Karpas-422 (cell line): Measurements from ENCODE around the gene RAD51AP1. TPM values are rescaled to one million over a fixed set of nuclear protein-coding genes. Genes with fewer than 3 reads are reported as not detected.

ENCODE experiments used
- DNase-seq: peaks from one replicate; pipeline ENCODE4 v3.0.0-alpha.2; 2015
- H2AFZ ChIP-seq: fragments of 200-600 bp; sonication (generic); 2 replicates; pipeline ENCODE4 v1.6.1; 2014; ENCODE audit warnings: antibody characterized with exemption, low read length, mixed read lengths
- H3K27ac ChIP-seq: fragments of 200-600 bp; sonication (generic); 2 replicates; pipeline ENCODE4 v1.5.1; 2014; ENCODE audit warnings: mild to moderate bottlenecking, low read length, moderate library complexity
- H3K27me3 ChIP-seq: fragments of 200-600 bp; sonication (generic); 2 replicates; pipeline ENCODE4 v1.6.1; 2014; ENCODE audit warnings: low read length, mixed read lengths
- H3K36me3 ChIP-seq: fragments of 200-600 bp; sonication (generic); 2 replicates; pipeline ENCODE4 v1.6.1; 2014; ENCODE audit warnings: low read length, mixed read lengths; ENCODE audit not compliant: insufficient read depth
- H3K4me1 ChIP-seq: fragments of 200-600 bp; sonication (generic); 2 replicates; pipeline ENCODE4 v1.6.1; 2014; ENCODE audit warnings: mild to moderate bottlenecking, low read length, mixed read lengths
- H3K4me2 ChIP-seq: fragments of 200-600 bp; sonication (generic); 2 replicates; pipeline ENCODE4 v1.6.1; 2014; ENCODE audit warnings: low read length, low read depth, mild to moderate bottlenecking; ENCODE audit not compliant: poor library complexity, severe bottlenecking
- H3K4me3 ChIP-seq: fragments of 200-600 bp; sonication (generic); 2 replicates; pipeline ENCODE4 v1.5.1; 2014; ENCODE audit warnings: mild to moderate bottlenecking, antibody characterized with exemption, low read length, mixed read lengths
- H3K79me2 ChIP-seq: fragments of 200-600 bp; sonication (generic); 2 replicates; pipeline ENCODE4 v1.6.1; 2014; ENCODE audit warnings: mild to moderate bottlenecking, low read length, mixed read lengths
- H3K9ac ChIP-seq: fragments of 200-600 bp; sonication (generic); 2 replicates; pipeline ENCODE4 v1.6.0; 2014; ENCODE audit warnings: low read length
- H3K9me2 ChIP-seq: fragments of 200-600 bp; sonication (generic), shearing (Covaris generic); replicated peaks from 2 replicates; pipeline ENCODE4 v1.6.0; 2014; ENCODE audit warnings: mild to moderate bottlenecking, low read length, moderate library complexity; ENCODE audit not compliant: insufficient read depth
- H3K9me3 ChIP-seq: fragments of 300-700, 200-600 bp; sonication (generic); 2 replicates; pipeline ENCODE4 v1.6.1; 2014; ENCODE audit warnings: low read length, mixed read lengths
- H4K20me1 ChIP-seq: fragments of 200-600 bp; sonication (generic); 2 replicates; pipeline ENCODE4 v1.6.1; 2014; ENCODE audit warnings: mild to moderate bottlenecking, antibody characterized with exemption, low read length, low read depth; ENCODE audit not compliant: insufficient read depth
- total RNA-seq: library from RNA; depleted of rRNA; stranded (reverse); fragments of >200 nt; shearing (Covaris generic); gene quantifications from 2 replicates; pipeline ENCODE4 v1.2.3, GENCODE V29; 2014; ENCODE audit warnings: low replicate concordance

The RAD51AP1 gene
- total RNA-seq, 1 experiment from 2014 or later, result 39.2 TPM

- Histone ChIP-seq H3K9ac (no peak overlapping the region), H3K9me3 (no peaks in the 10 kb centered on the region), H2AFZ (no peak overlapping the region), H3K79me2 (0 out of 2 replicates have a peak, but pooled peaks cover 2% of the 10 kb centered on the region), H3K36me3 (peaks cover 56% of the 10 kb centered on the region), H4K20me1 (no peaks in the 10 kb centered on the region), H3K4me3 (no peak overlapping the region), H3K27me3 (no peaks in the 10 kb centered on the region), H3K4me2 (no peak overlapping the region), H3K4me1 (no peaks in the 10 kb centered on the region), H3K9me2 (no peaks in the 10 kb centered on the region), H3K27ac (no peak overlapping the region)
- DNase-seq, result no peak
Observed at GRCh38 chr12:4555804-4556203, 17.1 kb downstream of the RAD51AP1 start.

- DNase-seq, result no peak
- Histone ChIP-seq H2AFZ (no peak overlapping the region), H3K27me3 (no peaks in the 10 kb centered on the region), H3K4me1 (no peaks in the 10 kb centered on the region), H3K9me3 (no peaks in the 10 kb centered on the region), H3K9ac (no peak overlapping the region), H3K79me2 (no peaks in the 10 kb centered on the region), H3K9me2 (no peaks in the 10 kb centered on the region), H3K27ac (no peak overlapping the region), H4K20me1 (no peaks in the 10 kb centered on the region), H3K4me2 (no peak overlapping the region), H3K4me3 (no peak overlapping the region), H3K36me3 (peaks cover 56% of the 10 kb centered on the region; the same call in 1 of the 2 replicates)
Observed at GRCh38 chr12:4556735-4557530, 18.2 kb downstream of the RAD51AP1 start.

- Histone ChIP-seq H3K9ac (no peak overlapping the region), H3K9me3 (no peaks in the 10 kb centered on the region), H3K36me3 (peaks cover 51% of the 10 kb centered on the region; the same call in 1 of the 2 replicates), H3K4me3 (no peak overlapping the region), H3K27me3 (no peaks in the 10 kb centered on the region), H3K4me2 (no peak overlapping the region), H3K79me2 (no peaks in the 10 kb centered on the region), H3K27ac (no peak overlapping the region), H2AFZ (no peak overlapping the region), H3K9me2 (no peaks in the 10 kb centered on the region), H3K4me1 (no peaks in the 10 kb centered on the region), H4K20me1 (no peaks in the 10 kb centered on the region)
- no peak for DNase-seq
Observed at GRCh38 chr12:4557586-4557985, 18.9 kb downstream of the RAD51AP1 start.

- Histone ChIP-seq H3K27ac (no peak overlapping the region; the same call in 1 of the 2 replicates), H3K4me3 (no peak overlapping the region), H2AFZ (no peak overlapping the region), H3K9ac (no peak overlapping the region), H4K20me1 (no peaks in the 10 kb centered on the region; the same call in 1 of the 2 replicates), H3K4me2 (no peak overlapping the region), H3K9me3 (no peaks in the 10 kb centered on the region), H3K79me2 (no peaks in the 10 kb centered on the region), H3K36me3 (peaks cover 45% of the 10 kb centered on the region; the same call in 1 of the 2 replicates), H3K27me3 (no peaks in the 10 kb centered on the region), H3K9me2 (no peaks in the 10 kb centered on the region), H3K4me1 (no peaks in the 10 kb centered on the region)
- DNase-seq, result no peak
Observed at GRCh38 chr12:4558171-4558570, 19.5 kb downstream of the RAD51AP1 start.

- no peaks in the 10 kb centered on the region for H3K79me2 ChIP-seq
- H3K4me1 ChIP-seq, result peaks cover 28% of the 10 kb centered on the region
- H3K36me3 ChIP-seq, result peaks cover 25% of the 10 kb centered on the region; the same call in 1 of the 2 replicates
- H3K4me3 ChIP-seq, result no peak within 1 kb of the TSS
- no peaks in the 10 kb centered on the region for H3K27me3 ChIP-seq
- H3K9ac ChIP-seq, result no peak within 1 kb of the TSS
- no peak within 1 kb of the TSS for H3K27ac ChIP-seq
- H3K9me2 ChIP-seq, result no peaks in the 10 kb centered on the region
- no peak within 1 kb of the TSS for H3K4me2 ChIP-seq
- H3K9me3 ChIP-seq, result no peaks in the 10 kb centered on the region
- H2AFZ ChIP-seq, result no peak within 1 kb of the TSS
- no peaks in the 10 kb centered on the region; the same call in 1 of the 2 replicates for H4K20me1 ChIP-seq
- no peak for DNase-seq
Observed at GRCh38 chr12:4562034-4562657, 23.5 kb downstream of the RAD51AP1 start, which contains the start of gene DYRK4. TSS of gene DYRK4 (plus strand) at chr12:4562208. CDS start at chr12:4562246, 38 bp downstream.

GRCh38 chr12:4563336-4563735 lies 24.6 kb downstream of the RAD51AP1 start:
- H2AFZ ChIP-seq, result no peak overlapping the region
- H3K4me2 ChIP-seq, result no peak overlapping the region
- peaks cover 40% of the 10 kb centered on the region for H3K4me1 ChIP-seq

GRCh38 chr12:4564818-4565217 lies 26.1 kb downstream of the RAD51AP1 start:
- Histone ChIP-seq H3K27ac (peak overlapping the region; percentile 2; the same call in 1 of the 2 replicates), H3K4me3 (no peak overlapping the region), H3K79me2 (no peaks in the 10 kb centered on the region), H3K9ac (no peak overlapping the region), H2AFZ (no peak overlapping the region), H4K20me1 (no peaks in the 10 kb centered on the region; the same call in 1 of the 2 replicates), H3K36me3 (peaks cover 11% of the 10 kb centered on the region; the same call in 1 of the 2 replicates), H3K27me3 (no peaks in the 10 kb centered on the region), H3K9me3 (no peaks in the 10 kb centered on the region), H3K4me1 (peaks cover 47% of the 10 kb centered on the region), H3K9me2 (no peaks in the 10 kb centered on the region), H3K4me2 (peak overlapping the region; percentile 52)
- DNase-seq, result peak; percentile 49

More at GRCh38 chr12:4563336-4563735, 24.6 kb downstream of the RAD51AP1 start:
- Histone ChIP-seq H3K27me3 (no peaks in the 10 kb centered on the region), H4K20me1 (no peaks in the 10 kb centered on the region; the same call in 1 of the 2 replicates), H3K27ac (no peak overlapping the region), H3K9ac (no peak overlapping the region), H3K4me3 (no peak overlapping the region), H3K36me3 (peaks cover 20% of the 10 kb centered on the region; the same call in 1 of the 2 replicates), H3K9me2 (no peaks in the 10 kb centered on the region), H3K9me3 (no peaks in the 10 kb centered on the region), H3K79me2 (no peaks in the 10 kb centered on the region)
- no peak for DNase-seq

- Histone ChIP-seq H2AFZ (no peak overlapping the region), H3K4me2 (peak overlapping the region; percentile 84), H3K36me3 (no peaks in the 10 kb centered on the region), H3K27me3 (no peaks in the 10 kb centered on the region), H4K20me1 (no peaks in the 10 kb centered on the region; the same call in 1 of the 2 replicates), H3K9me2 (no peaks in the 10 kb centered on the region), H3K4me3 (peak overlapping the region; percentile 40), H3K4me1 (peaks cover 47% of the 10 kb centered on the region), H3K79me2 (no peaks in the 10 kb centered on the region), H3K27ac (peak overlapping the region; percentile 95), H3K9ac (peak overlapping the region; percentile 38), H3K9me3 (no peaks in the 10 kb centered on the region)
- DNase-seq, result peak; percentile 59
Observed at GRCh38 chr12:4566474-4566873, 27.8 kb downstream of the RAD51AP1 start.
